Measurements from ENCODE around the gene DTL. TPM values are rescaled to one million over a fixed set of nuclear protein-coding genes. Genes with fewer than 3 reads are reported as not detected.
A peak's percentile ranks its signal among the peaks of the same experiment; 100 is the strongest.

Gene DTL
- polyA plus RNA-seq, 1 of the 3 experiments (the other 2 are of a cell fraction) = 9.3 TPM

DNA sequence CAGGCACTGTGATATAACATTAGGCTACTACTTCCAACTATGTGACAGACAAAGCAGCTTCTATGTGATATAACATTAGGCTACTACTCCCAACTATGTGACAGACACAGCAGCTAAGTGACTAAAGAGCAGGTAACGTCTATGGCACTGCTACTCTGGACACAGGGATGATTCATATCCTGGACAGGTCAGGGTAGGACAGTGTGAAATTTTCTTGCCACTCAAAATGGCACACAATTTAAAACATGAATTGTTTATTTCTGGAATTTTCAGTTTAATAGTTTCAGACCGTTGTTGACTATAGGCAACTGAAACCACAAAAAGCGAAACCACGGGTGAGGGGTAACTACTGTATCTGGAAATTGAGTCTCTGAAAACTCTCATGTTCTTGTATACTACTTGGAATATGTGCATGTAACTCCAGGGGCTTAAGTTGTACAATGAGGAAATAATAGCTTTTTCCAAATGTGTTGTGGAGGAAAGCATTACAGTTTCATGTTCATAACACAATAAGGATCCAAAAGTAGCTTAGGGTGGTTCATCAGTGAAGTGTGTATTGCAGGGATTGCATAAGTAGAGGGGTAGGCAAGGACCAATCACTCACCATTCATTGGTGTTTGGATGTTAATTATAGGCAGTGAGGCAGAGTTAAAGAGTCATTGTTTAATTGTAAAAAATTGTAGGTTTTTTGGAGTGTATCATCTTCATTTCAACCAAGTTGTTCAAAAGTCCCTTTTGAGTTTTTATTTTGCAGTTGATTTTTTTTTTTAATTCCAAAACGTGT is 5.3 kb downstream of the DTL start:
- Histone ChIP-seq H4K20me1 (ENCODE audit: insufficient read depth) (no peaks in the 10 kb centered on the region; the same call in 1 of the 2 replicates), H2AFZ (ENCODE audit: low read depth) (peak overlapping the region; percentile 59), H3K79me2 (ENCODE audit: insufficient read depth) (peaks cover 92% of the 10 kb centered on the region), H3K27ac (ENCODE audit: low read depth in 2 of 2, low read length in 1 of 2) (no peak overlapping the region; a peak in 1 of 4 replicates), H3K4me1 (ENCODE audit: control insufficient read depth in 1 of 2, insufficient read depth in 2 of 2, low read depth in 1 of 2, low read length in 1 of 2) (peaks cover 0 to 17% of the 10 kb centered on the region in 2 experiments; a peak in 3 of 4 replicates), H3K4me3 (ENCODE audit: low read depth in 2 of 2, low read length in 1 of 2) (no peak overlapping the region; a peak in 1 of 4 replicates), H3K9me2 (no peaks in the 10 kb centered on the region), H3F3A (replicated peaks; ENCODE audit: insufficient read depth) (no peaks in the 10 kb centered on the region), H3K27me3 (ENCODE audit: insufficient read depth) (no peaks in the 10 kb centered on the region), H3K9ac (no peak overlapping the region), H3K36me3 (replicated peaks in 1 of 2; ENCODE audit: control insufficient read depth in 1 of 2, insufficient read depth in 2 of 2, low read length in 1 of 2) (peaks cover 0 to 8% of the 10 kb centered on the region in 2 experiments), H3K9me3 (no peaks in the 10 kb centered on the region), H3K4me2 (peak overlapping the region; percentile 38)
- whole genome bisulfite sequencing (ENCODE audit: low lambda C conversion rate) = 77% methylated on average over 5 of the region's 5 CpGs
- DNase-seq = no peak
- TF ChIP-seq, protein P1, sequence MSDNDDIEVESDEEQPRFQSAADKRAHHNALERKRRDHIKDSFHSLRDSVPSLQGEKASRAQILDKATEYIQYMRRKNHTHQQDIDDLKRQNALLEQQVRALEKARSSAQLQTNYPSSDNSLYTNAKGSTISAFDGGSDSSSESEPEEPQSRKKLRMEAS (IDR thresholded peaks at IDR 0.05; ENCODE audit: low read depth) = no peak
- TF ChIP-seq POLR2AphosphoS5 (IDR thresholded peaks at IDR 0.05; ENCODE audit: low read depth, low read length) (no peak), MEF2A (IDR thresholded peaks at IDR 0.05; ENCODE audit: borderline replicate concordance, low read depth) (no peak), NFIC (IDR thresholded peaks at IDR 0.05; ENCODE audit: borderline replicate concordance) (no peak), JUND (IDR thresholded peaks at IDR 0.05) (no peak)
- POLR2A ChIA-PET = interaction anchor here (0.7 kb wide), 1 partner anchor 322 kb away, joined by 3 read pairs; no protein-coding TSS in a partner anchor
- CTCF ChIA-PET = interaction anchor here (0.9 to 4.4 kb wide), 5 partner anchors 19 to 360 kb away, joined by 3 to 14 read pairs (median 6); no protein-coding TSS in a partner anchor

DNA sequence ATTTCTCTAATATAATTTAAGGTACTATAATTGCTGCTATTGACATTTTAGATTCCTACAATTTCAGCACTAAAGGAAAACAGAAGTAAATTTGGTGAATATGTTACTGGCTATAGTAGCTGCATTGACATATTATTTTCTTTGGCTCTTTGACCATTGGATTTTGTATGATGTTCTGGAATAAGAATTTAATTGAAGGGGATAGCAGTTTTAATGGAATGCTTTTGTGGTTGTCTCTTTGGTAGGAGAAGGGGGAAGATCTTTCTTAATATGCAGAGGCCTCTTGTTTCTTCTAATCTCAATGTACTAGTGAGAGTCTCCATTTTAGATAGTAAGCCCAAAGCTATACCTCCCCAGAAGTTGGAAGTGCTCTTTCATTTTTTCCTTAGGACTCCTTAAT is 6.9 kb downstream of the DTL start:
- Histone ChIP-seq H3K4me3 (ENCODE audit: low read depth in 2 of 2, low read length in 1 of 2) (no peak overlapping the region), H3K4me2 (peak overlapping the region; percentile 8; the same call in 1 of the 2 replicates), H2AFZ (ENCODE audit: low read depth) (peak overlapping the region; percentile 37; the same call in 1 of the 2 replicates), H3K79me2 (ENCODE audit: insufficient read depth) (peaks cover 85% of the 10 kb centered on the region), H3K9me2 (no peaks in the 10 kb centered on the region), H4K20me1 (ENCODE audit: insufficient read depth) (no peaks in the 10 kb centered on the region; the same call in 1 of the 2 replicates), H3K27me3 (ENCODE audit: insufficient read depth) (no peaks in the 10 kb centered on the region), H3K9me3 (no peaks in the 10 kb centered on the region), H3K36me3 (replicated peaks in 1 of 2; ENCODE audit: control insufficient read depth in 1 of 2, insufficient read depth in 2 of 2, low read length in 1 of 2) (peaks cover 0 to 10% of the 10 kb centered on the region in 2 experiments), H3K4me1 (ENCODE audit: control insufficient read depth in 1 of 2, insufficient read depth in 2 of 2, low read depth in 1 of 2, low read length in 1 of 2) (peaks cover 0 to 13% of the 10 kb centered on the region in 2 experiments; a peak in 3 of 4 replicates), H3K9ac (no peak overlapping the region), H3K27ac (ENCODE audit: low read depth in 2 of 2, low read length in 1 of 2) (peak overlapping the region; percentile 2 to 56; a peak in 3 of 4 replicates), H3F3A (replicated peaks; ENCODE audit: insufficient read depth) (no peaks in the 10 kb centered on the region)
- CTCF ChIA-PET = interaction anchor here (1.0 to 4.4 kb wide), 2 partner anchors 9 to 20 kb away, joined by 3 to 12 read pairs; no protein-coding TSS in a partner anchor
- POLR2A ChIA-PET = interaction anchor here (0.5 kb wide), 1 partner anchor 213 kb away, joined by 3 read pairs; no protein-coding TSS in a partner anchor
- TF ChIP-seq, protein P2, sequence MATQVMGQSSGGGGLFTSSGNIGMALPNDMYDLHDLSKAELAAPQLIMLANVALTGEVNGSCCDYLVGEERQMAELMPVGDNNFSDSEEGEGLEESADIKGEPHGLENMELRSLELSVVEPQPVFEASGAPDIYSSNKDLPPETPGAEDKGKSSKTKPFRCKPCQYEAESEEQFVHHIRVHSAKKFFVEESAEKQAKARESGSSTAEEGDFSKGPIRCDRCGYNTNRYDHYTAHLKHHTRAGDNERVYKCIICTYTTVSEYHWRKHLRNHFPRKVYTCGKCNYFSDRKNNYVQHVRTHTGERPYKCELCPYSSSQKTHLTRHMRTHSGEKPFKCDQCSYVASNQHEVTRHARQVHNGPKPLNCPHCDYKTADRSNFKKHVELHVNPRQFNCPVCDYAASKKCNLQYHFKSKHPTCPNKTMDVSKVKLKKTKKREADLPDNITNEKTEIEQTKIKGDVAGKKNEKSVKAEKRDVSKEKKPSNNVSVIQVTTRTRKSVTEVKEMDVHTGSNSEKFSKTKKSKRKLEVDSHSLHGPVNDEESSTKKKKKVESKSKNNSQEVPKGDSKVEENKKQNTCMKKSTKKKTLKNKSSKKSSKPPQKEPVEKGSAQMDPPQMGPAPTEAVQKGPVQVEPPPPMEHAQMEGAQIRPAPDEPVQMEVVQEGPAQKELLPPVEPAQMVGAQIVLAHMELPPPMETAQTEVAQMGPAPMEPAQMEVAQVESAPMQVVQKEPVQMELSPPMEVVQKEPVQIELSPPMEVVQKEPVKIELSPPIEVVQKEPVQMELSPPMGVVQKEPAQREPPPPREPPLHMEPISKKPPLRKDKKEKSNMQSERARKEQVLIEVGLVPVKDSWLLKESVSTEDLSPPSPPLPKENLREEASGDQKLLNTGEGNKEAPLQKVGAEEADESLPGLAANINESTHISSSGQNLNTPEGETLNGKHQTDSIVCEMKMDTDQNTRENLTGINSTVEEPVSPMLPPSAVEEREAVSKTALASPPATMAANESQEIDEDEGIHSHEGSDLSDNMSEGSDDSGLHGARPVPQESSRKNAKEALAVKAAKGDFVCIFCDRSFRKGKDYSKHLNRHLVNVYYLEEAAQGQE (IDR thresholded peaks at IDR 0.05; ENCODE audit: low read depth, low read length) = no peak
- no peak for TF ChIP-seq NRF1 (IDR thresholded peaks at IDR 0.05; ENCODE audit: low read depth, low read length)
- TF ChIP-seq RXRA (IDR thresholded peaks at IDR 0.05; ENCODE audit: borderline replicate concordance, low read depth) = no peak
- TF ChIP-seq, protein P3, sequence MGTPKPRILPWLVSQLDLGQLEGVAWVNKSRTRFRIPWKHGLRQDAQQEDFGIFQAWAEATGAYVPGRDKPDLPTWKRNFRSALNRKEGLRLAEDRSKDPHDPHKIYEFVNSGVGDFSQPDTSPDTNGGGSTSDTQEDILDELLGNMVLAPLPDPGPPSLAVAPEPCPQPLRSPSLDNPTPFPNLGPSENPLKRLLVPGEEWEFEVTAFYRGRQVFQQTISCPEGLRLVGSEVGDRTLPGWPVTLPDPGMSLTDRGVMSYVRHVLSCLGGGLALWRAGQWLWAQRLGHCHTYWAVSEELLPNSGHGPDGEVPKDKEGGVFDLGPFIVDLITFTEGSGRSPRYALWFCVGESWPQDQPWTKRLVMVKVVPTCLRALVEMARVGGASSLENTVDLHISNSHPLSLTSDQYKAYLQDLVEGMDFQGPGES (IDR thresholded peaks at IDR 0.05; ENCODE audit: low read depth, low read length) = no peak
- no peak for TF ChIP-seq FOXJ3 (CRISPR knock-in tag; IDR thresholded peaks at IDR 0.05)
- TF ChIP-seq FOXM1 (IDR thresholded peaks at IDR 0.05; ENCODE audit: low read depth) = no peak
- TF ChIP-seq EP300 (IDR thresholded peaks at IDR 0.05; ENCODE audit: borderline replicate concordance in 1 of 2, low read depth in 1 of 2, low read length in 1 of 2) = no peak
- no peak for DNase-seq

Data from SK-N-SH (cell line).